ENCODE data around the gene FOSB. TPM values are rescaled to one million over a fixed set of nuclear protein-coding genes. Genes with fewer than 3 reads are reported as not detected.

Gene FOSB
- 7.4 and 16.4 TPM in 2 replicates for total RNA-seq

DNA sequence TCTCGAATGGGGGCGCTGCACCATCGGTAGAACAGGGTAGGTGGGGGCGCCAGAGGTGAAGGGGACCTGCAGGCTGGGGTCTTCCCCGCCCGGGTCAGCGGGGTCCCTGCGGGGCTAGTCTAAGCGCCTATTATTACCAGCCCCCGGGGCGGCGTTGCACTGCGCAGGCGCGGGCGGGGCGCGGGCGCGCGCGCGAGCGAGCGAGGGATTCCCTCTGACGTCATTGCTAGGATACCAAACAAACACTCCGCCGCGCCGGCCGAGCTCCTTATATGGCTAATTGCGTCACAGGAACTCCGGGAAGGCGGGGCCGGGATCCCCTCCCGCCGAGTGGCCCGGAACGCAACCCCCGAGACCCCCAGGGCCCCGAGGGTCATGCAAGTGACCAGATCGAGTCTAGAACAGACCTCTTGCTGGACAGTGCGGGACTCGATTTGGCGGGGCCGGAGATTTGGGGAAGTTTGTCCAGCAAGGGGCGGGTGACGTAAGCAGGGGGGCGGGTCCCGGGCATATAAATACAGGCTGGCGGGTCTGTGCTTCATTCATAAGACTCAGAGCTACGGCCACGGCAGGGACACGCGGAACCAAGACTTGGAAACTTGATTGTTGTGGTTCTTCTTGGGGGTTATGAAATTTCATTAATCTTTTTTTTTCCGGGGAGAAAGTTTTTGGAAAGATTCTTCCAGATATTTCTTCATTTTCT lies at the start of gene FOSB:
Gene FOSB (plus strand): TSS at position 541 of the 703 bp plus-strand sequence. CDS start 591 bp downstream, outside the sequence.

DNA sequence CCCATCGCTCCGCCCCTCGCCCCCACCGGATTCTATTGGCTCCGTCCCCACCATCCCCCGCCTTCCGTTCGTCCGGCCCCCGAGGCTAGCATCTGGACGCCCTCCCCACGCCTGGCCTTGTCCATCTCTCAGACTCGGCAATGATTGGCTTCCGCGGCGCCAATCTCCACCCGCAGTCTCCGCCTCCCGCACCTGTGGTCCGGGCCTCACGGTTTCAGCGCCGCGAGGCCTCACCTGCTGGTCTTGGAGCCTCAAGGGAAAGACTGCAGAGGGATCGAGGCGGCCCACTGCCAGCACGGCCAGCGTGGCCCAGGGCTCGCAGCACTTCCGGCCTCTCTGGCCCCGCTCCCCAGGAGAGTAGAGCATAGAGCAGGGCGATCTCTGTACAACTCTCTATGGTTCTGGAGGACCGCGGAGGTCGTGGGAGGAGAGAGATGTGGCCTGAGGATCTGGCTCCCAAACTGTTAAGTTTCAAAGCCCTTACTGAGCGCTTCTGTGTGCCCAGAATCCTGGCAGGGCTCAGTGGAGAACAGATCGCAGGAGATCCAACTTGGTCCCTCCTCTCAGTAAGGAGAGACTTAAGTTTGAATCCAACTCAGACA lies 44.1 kb upstream of the FOSB start, which contains the start of gene ERCC1:
Gene ERCC1 (minus strand): TSS at position 329 of the 602 bp plus-strand sequence. CDS start 543 bp downstream, outside the sequence.

DNA sequence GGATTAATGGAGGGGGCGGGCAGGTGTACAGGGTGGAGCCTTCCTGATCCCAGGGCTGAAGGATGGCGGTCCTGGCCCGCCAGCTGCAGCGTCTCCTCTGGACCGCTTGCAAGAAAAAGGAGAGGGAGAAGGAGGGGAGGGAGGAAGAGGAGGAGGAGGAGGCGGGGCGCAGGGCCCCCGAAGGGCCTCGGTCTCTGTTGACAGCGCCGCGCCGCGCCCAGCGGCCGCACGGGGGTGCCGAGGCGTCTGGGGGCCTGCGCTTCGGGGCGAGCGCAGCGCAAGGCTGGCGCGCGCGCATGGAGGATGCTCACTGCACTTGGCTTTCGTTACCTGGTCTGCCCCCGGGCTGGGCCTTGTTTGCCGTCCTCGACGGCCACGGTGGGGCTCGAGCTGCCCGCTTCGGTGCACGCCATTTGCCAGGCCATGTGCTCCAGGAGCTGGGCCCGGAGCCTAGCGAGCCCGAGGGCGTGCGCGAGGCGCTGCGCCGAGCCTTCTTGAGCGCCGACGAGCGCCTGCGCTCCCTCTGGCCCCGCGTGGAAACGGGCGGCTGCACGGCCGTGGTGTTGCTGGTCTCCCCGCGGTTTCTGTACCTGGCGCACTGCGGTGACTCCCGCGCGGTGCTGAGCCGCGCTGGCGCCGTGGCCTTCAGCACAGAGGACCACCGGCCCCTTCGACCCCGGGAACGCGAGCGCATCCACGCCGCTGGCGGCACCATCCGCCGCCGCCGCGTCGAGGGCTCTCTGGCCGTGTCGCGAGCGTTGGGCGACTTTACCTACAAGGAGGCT lies 30.8 kb downstream of the FOSB start, which contains the start of gene PPM1N:
Gene PPM1N (plus strand): TSS at position 33 of the 785 bp plus-strand sequence. CDS start 30 bp downstream, at position 63.

DNA sequence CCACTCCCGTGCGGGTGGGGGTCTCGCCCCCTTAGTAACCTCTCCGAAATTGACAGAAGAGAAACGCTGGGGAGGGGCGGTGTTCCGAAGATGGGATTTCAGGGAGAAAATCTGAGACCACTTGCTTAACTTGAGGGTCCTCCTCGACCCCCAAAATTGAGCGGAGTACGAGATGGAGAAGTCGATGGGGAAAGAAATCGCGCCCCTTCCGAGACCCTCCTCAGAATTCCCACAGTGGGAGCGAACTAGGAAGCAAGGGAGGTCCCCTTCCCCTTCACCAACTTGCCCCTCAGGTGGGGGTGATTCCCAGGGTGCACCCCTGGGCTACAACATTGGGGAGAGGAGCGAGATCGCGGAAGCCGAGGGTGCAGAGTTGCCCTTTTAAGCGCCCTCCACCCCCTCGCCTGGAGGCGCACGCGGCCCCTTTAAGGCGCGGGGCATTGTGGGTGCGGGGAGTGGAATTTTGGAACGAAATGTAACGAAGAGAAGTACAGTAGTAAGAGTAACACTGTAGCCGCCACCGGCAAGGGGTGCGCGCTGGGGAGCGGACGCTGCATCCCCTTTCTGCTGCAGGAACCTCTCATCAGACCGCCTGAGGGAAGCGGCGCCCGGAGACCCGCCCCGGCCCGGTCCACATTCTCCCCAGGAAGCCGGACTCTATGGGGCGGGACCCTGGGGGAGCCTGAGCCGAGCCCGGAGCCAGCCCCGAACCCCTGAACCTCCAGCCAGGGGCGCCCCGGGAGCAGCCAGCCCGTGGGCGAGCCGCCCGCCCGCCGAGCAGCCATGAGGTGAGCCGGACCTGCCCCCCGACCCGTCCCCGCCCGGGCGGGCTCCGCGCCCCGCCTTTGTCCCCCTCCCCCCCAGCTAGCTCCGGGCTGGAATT lies 39.4 kb downstream of the FOSB start, which contains the start of gene VASP:
Gene VASP (plus strand): TSS at position 491 of the 883 bp plus-strand sequence. CDS start 293 bp downstream, at position 784.

Other genes starting within 250 kb of the FOSB start
- 0.24 TPM in 1 of 2 replicates, not detected in the other for gene EXOC3L2, start 222.6 kb upstream of the FOSB start, total RNA-seq
- gene MARK4, start 216.7 kb upstream of the FOSB start, total RNA-seq, result 17.1 and 34.5 TPM in 2 replicates
- 6.0 TPM in 1 of 2 replicates, not detected in the other for gene CKM, start 145.1 kb upstream of the FOSB start, total RNA-seq
- 0.65 TPM in 1 of 2 replicates, not detected in the other for gene KLC3, start 127.2 kb upstream of the FOSB start, total RNA-seq
- 14.2 and 39.7 TPM in 2 replicates for gene ERCC2, start 97.4 kb upstream of the FOSB start, total RNA-seq
- gene PPP1R13L, start 62.9 kb upstream of the FOSB start, total RNA-seq, result 3.6 and 18.6 TPM in 2 replicates
- 3.4 and 9.3 TPM in 2 replicates for gene POLR1G, start 61.4 kb upstream of the FOSB start, total RNA-seq
- 114 and 183 TPM in 2 replicates for gene ERCC1, start 44.1 kb upstream of the FOSB start, total RNA-seq
- gene RTN2, start 29.1 kb downstream of the FOSB start, total RNA-seq, result 13.7 and 20.2 TPM in 2 replicates
- gene PPM1N, start 30.4 kb downstream of the FOSB start, total RNA-seq, result 1.2 and 5.6 TPM in 2 replicates
- 52.7 and 162 TPM in 2 replicates for gene VASP, start 39.5 kb downstream of the FOSB start, total RNA-seq
- gene OPA3, start 116.8 kb downstream of the FOSB start, total RNA-seq, result 5.8 and 8.5 TPM in 2 replicates
- 0.26 and 0.48 TPM in 2 replicates for gene GPR4, start 134.2 kb downstream of the FOSB start, total RNA-seq
- gene EML2, start 171.4 kb downstream of the FOSB start, total RNA-seq, result 12.9 and 24.5 TPM in 2 replicates
- 1.7 TPM in 1 of 2 replicates, not detected in the other for gene GIPR, start 200.2 kb downstream of the FOSB start, total RNA-seq
- 274 and 363 TPM in 2 replicates for gene SNRPD2, start 224.0 kb downstream of the FOSB start, total RNA-seq
- 13.1 and 17.5 TPM in 2 replicates for gene QPCTL, start 224.7 kb downstream of the FOSB start, total RNA-seq

Data from epithelial cell of alveolus of lung (primary cell).